Measurements from ENCODE around the gene CYGB. TPM values are rescaled to one million over a fixed set of nuclear protein-coding genes. Genes with fewer than 3 reads are reported as not detected.

The CYGB gene
- total and polyA plus RNA-seq, 2 of the 13 experiments (the other 11 are each of a cell fraction or from before 2014, with no cell fraction given), result 18.9 to 27.1 TPM

DNA sequence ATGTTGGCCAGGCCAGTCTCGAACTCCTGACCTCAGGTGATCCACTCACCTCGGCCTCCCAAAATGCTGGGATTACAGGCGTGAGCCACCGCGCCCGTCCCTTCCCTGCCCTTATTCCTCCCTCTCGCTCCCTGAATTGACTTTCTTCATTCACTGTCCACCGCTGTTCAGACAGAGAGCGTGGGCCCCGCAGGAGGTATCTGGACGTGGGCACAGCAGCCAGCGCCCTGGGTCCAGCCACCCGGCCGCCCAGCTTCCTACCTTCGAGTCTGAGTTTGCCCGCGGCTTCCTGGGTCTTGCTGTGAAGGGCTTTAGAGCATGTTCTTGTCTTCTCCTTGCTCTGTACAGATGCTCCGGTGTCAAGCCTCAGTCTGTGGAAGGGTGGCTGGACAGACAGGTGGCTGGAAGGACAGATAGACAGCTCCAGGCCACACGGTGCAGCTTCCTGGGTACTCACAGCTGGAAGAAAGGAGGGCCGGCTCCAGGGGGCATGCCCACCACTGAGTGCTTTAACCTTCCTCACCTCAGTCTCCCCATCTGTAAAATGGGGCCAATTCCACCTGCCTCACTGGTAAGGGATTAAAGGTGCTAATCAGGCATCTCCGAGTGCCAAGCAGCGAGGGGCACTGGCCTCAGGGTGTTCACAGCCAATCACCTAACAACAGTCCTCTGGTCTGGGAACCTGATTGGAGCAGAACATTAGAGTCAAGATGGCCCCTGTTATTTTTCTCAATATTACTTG is 49.9 kb downstream of the CYGB start:
- no TSS peak for BruUV-seq (replicated peaks)
- no peak overlapping the region for H3K4me2 ChIP-seq (ENCODE audit: low read depth, low read length)
- ATAC-seq (no peak), DNase-seq (ENCODE audit: low spot score) (no peak), FAIRE-seq (no peak)
- intact Hi-C loops (cut with micrococcal nuclease; ENCODE audit: unreplicated experiment) (no loop called here), in situ Hi-C loops (cut with HindIII; ENCODE audit: extremely low pct_ligation_motif_present, low pct_unique_long_range_greater_than_20kb) (no loop called here)
- CTCF ChIA-PET (ENCODE audit: low intra/inter-chr PET ratio, low total read pairs), result no interaction called here
- H2AFZ ChIP-seq (ENCODE audit: low read length), result no peak overlapping the region
- H3K27me3 ChIP-seq (ENCODE audit: control insufficient read depth in 1 of 2, insufficient read depth in 2 of 2, low read length in 2 of 2), result no peaks in the 10 kb centered on the region
- no peak overlapping the region for H3K9ac ChIP-seq (ENCODE audit: insufficient read depth, low read depth, low read length)
- H3K4me3 ChIP-seq (replicated peaks in 1 of 3; ENCODE audit: insufficient read depth in 1 of 3, low read depth in 2 of 3, low read length in 3 of 3), result no peak overlapping the region
- no peak overlapping the region for H3K27ac ChIP-seq (ENCODE audit: extremely low read length, insufficient read depth, low read length)
- H4K20me1 ChIP-seq (ENCODE audit: insufficient read depth, low read length), result peaks cover 12% of the 10 kb centered on the region; the same call in 1 of the 2 replicates
- TF ChIP-seq ZNF790 (CRISPR knock-in tag; IDR thresholded peaks at IDR 0.05; ENCODE audit: borderline replicate concordance) (no peak), ZMYM3 (CRISPR knock-in tag; IDR thresholded peaks at IDR 0.05) (peak; percentile 74), ZNF629 (CRISPR knock-in tag; conservative IDR thresholded peaks at IDR 0.05) (peak; percentile 95), POLR2G (IDR thresholded peaks at IDR 0.05; ENCODE audit: low read depth, low read length) (no peak), ZNF775 (CRISPR knock-in tag; IDR thresholded peaks at IDR 0.05; ENCODE audit: borderline replicate concordance) (no peak)
- WGBS (ENCODE audit: low lambda C conversion rate), result 98% methylated on average over 22 of the region's 22 CpGs
- H3K79me2 ChIP-seq (ENCODE audit: insufficient read depth, low read length), result no peaks in the 10 kb centered on the region
- H3K9me3 ChIP-seq (ENCODE audit: low read length), result no peaks in the 10 kb centered on the region
- POLR2A ChIA-PET, result interaction anchor here (0.7 to 12.2 kb wide), 2 partner anchors 13 to 111 kb away, joined by 3 to 252 read pairs; partner anchors contain the start of gene RHBDF2
- H3K4me1 ChIP-seq (ENCODE audit: insufficient read depth, low read length), result peaks cover 72% of the 10 kb centered on the region
- 0 out of 5 replicates have a peak, but pooled peaks cover 0 to 3% of the 10 kb centered on the region in 2 experiments for H3K36me3 ChIP-seq (replicated peaks in 1 of 2; ENCODE audit: control insufficient read depth in 1 of 2, insufficient read depth in 2 of 2, low read length in 2 of 2)

DNA sequence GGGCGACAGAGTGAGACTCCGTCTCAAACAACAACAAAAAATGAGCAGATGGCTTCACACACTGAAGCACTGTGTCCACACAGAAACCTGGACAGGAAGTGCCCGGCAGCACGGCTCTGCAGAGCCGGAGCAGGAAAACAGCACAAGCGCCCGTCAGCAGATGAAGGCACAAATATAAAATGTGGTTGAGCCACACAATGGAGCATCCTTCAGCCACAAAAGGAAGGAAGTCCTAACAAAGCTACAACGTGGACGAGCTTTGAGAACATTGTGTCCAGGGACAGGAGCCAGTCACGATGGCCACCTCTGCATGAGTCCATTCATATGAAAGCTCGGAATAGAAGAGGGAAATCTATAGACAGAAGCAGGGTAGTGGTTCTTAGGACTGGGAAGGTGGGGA is 51.9 kb downstream of the CYGB start:
- no peak for FAIRE-seq
- Histone ChIP-seq H2AFZ (ENCODE audit: low read length) (no peak overlapping the region), H3K4me3 (replicated peaks in 1 of 3; ENCODE audit: insufficient read depth in 1 of 3, low read depth in 2 of 3, low read length in 3 of 3) (no peak overlapping the region), H3K36me3 (replicated peaks in 1 of 2; ENCODE audit: control insufficient read depth in 1 of 2, insufficient read depth in 2 of 2, low read length in 2 of 2) (0 out of 5 replicates have a peak, but pooled peaks cover 0 to 3% of the 10 kb centered on the region in 2 experiments), H3K27ac (ENCODE audit: extremely low read length, insufficient read depth, low read length) (no peak overlapping the region), H3K27me3 (ENCODE audit: control insufficient read depth in 1 of 2, insufficient read depth in 2 of 2, low read length in 2 of 2) (no peaks in the 10 kb centered on the region), H3K79me2 (ENCODE audit: insufficient read depth, low read length) (no peaks in the 10 kb centered on the region), H3K4me2 (ENCODE audit: low read depth, low read length) (no peak overlapping the region), H4K20me1 (ENCODE audit: insufficient read depth, low read length) (no peaks in the 10 kb centered on the region; the same call in 1 of the 2 replicates), H3K9me3 (ENCODE audit: low read length) (no peaks in the 10 kb centered on the region), H3K4me1 (ENCODE audit: insufficient read depth, low read length) (peaks cover 53% of the 10 kb centered on the region), H3K9ac (ENCODE audit: insufficient read depth, low read depth, low read length) (no peak overlapping the region)
- in situ Hi-C loops (cut with HindIII; ENCODE audit: extremely low pct_ligation_motif_present, low pct_unique_long_range_greater_than_20kb) (no loop called here), intact Hi-C loops (cut with micrococcal nuclease; ENCODE audit: unreplicated experiment) (no loop called here)
- POLR2A ChIA-PET, result interaction anchor here (0.6 to 12.2 kb wide), 3 partner anchors 7 to 26 kb away, joined by 3 to 252 read pairs (median 9); partner anchors contain the start of gene RHBDF2
- BruUV-seq (replicated peaks), result no TSS peak
- WGBS (ENCODE audit: low lambda C conversion rate), result 80% methylated on average over 11 of the region's 11 CpGs
- CTCF ChIA-PET (ENCODE audit: low intra/inter-chr PET ratio, low total read pairs), result no interaction called here
- no peak for ATAC-seq
- no peak for DNase-seq (ENCODE audit: low spot score)
- TF ChIP-seq ZBTB38 (CRISPR knock-in tag; IDR thresholded peaks at IDR 0.05), result no peak
- no peak for TF ChIP-seq ZNF549 (CRISPR knock-in tag; IDR thresholded peaks at IDR 0.05)
- TF ChIP-seq, protein P1, sequence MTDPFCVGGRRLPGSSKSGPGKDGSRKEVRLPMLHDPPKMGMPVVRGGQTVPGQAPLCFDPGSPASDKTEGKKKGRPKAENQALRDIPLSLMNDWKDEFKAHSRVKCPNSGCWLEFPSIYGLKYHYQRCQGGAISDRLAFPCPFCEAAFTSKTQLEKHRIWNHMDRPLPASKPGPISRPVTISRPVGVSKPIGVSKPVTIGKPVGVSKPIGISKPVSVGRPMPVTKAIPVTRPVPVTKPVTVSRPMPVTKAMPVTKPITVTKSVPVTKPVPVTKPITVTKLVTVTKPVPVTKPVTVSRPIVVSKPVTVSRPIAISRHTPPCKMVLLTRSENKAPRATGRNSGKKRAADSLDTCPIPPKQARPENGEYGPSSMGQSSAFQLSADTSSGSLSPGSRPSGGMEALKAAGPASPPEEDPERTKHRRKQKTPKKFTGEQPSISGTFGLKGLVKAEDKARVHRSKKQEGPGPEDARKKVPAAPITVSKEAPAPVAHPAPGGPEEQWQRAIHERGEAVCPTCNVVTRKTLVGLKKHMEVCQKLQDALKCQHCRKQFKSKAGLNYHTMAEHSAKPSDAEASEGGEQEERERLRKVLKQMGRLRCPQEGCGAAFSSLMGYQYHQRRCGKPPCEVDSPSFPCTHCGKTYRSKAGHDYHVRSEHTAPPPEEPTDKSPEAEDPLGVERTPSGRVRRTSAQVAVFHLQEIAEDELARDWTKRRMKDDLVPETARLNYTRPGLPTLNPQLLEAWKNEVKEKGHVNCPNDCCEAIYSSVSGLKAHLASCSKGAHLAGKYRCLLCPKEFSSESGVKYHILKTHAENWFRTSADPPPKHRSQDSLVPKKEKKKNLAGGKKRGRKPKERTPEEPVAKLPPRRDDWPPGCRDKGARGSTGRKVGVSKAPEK (CRISPR knock-in tag; IDR thresholded peaks at IDR 0.05; ENCODE audit: borderline replicate concordance), result no peak
- TF ChIP-seq, protein P2, sequence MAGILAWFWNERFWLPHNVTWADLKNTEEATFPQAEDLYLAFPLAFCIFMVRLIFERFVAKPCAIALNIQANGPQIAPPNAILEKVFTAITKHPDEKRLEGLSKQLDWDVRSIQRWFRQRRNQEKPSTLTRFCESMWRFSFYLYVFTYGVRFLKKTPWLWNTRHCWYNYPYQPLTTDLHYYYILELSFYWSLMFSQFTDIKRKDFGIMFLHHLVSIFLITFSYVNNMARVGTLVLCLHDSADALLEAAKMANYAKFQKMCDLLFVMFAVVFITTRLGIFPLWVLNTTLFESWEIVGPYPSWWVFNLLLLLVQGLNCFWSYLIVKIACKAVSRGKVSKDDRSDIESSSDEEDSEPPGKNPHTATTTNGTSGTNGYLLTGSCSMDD (CRISPR knock-in tag; IDR thresholded peaks at IDR 0.05), result no peak
- TF ChIP-seq, protein P3, sequence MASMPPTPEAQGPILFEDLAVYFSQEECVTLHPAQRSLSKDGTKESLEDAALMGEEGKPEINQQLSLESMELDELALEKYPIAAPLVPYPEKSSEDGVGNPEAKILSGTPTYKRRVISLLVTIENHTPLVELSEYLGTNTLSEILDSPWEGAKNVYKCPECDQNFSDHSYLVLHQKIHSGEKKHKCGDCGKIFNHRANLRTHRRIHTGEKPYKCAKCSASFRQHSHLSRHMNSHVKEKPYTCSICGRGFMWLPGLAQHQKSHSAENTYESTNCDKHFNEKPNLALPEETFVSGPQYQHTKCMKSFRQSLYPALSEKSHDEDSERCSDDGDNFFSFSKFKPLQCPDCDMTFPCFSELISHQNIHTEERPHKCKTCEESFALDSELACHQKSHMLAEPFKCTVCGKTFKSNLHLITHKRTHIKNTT (CRISPR knock-in tag; IDR thresholded peaks at IDR 0.05), result no peak
- no peak for TF ChIP-seq NCOA2 (CRISPR knock-in tag; IDR thresholded peaks at IDR 0.05)
- no peak for TF ChIP-seq TCF7 (IDR thresholded peaks at IDR 0.05; ENCODE audit: low read depth)
